CD4-positive, alpha-beta T cell treated with Interleukin-6 at 100 ng/mL for 8 hours (primary cell): ENCODE data around the gene TOMM40L.
A peak's percentile ranks its signal among the peaks of the same experiment; 100 is the strongest.
"Not testable (repeated sequence)": the region's sequence is repeated elsewhere in the genome, so short reads cannot be mapped to it uniquely, and the experiment has no call there.

ENCODE experiments used
- DNase-seq: peaks from one replicate; pipeline ENCODE4 v3.0.0-alpha.2; 2020; ENCODE audit warnings: mixed read lengths, low spot score

The TOMM40L gene

DNA sequence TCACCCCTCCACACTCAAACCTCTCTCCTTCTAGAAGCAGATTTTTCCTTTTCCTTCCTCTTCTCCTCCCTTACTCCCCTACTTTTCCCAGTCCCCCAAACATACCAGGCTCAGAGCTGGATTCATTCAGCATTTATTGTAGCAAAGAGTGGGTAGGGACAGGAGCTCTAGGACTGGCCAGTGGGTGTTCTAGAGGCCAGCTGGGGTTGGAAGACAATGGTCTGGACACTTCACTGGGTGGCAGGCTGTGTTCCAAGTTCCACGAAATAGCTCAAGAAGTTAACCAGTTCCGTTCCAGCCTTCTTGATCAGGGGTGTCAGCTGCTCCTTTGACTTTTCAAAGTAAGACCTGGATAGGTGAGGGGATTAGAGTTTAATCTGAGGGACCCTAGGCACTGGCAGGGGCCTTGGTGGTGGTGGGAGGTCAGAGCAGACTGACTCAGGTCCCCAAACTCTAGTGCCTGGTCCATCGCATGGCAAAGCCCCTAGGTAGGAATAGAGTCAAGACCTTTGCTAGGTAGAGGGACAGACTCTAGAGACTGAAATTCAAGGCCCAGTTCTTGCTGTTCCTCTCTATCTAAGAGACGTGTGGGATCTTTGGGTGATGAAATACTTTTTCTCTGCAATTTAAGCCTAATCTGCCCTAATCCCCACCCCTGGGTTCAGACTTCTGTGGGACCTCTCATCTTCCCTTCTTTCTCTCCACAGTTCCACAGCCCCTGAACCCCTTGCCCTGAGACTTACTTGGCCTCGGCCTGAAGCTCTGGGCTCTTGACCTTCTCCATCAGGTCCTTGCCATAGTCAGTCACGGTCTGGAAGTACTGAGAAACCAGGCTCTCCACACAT lies 3.5 kb upstream of the TOMM40L start:
- no peak for DNase-seq

DNA sequence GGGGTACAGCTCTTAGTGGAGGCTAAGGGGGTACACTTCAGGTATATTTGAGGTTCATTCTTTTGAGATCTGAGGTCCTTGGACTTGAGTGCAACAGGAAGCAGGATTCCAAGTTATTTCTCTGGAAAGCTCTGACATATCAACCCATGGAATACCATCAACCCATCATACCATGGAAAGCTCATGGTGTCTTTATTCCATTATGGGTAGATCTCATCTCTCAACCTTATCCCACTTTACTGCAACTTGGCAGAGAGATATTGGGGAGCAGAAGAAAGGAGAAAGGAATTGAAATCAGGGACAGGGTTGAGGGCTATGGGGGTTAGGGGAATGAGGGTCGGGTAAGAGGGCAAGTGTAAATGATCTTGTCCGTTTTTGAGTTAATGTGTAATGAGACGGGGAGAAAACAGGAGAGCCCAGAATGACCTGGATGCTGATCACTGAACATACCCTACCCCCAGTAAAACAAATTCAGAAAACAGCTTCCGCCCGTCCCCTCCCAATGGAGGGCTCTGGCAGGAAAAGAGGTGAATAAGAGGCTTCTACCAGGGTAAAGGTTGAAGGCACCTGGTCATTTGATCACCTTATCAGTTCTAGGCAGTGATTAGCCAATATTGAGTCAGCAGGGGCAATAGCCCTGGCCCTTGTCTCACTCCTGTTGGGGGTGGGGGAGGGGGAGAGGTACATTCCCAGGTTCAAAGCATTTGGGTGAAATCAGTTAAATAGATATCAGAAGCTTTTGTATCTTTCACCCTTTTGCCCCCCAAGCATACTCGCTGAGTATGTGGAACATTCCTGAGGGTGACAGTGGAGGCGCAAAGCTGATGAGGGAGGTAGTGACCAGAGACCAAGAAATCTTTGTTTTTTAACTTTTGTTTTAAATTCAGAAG lies 1.8 kb upstream of the TOMM40L start:
- no peak for DNase-seq

DNA sequence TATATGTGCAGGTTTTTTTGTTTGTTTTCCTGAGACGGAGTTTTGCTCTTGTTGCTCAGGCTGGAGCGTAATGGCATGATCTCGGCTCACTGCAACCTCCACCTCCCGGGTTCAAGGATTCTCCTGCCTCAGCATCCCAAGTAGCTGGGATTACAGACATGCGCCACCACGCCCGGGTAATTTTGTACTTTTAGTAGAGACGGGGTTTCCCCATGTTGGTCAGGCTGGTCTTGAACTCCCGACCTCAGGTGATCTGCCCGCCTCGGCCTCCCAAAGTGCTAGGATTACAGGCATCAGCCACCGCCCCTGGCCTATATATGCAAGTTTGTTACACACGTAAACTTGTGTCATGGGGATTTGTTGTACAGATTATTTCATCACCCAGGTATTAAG lies 1.2 kb upstream of the TOMM40L start:
- not testable (repeated sequence) for DNase-seq

DNA sequence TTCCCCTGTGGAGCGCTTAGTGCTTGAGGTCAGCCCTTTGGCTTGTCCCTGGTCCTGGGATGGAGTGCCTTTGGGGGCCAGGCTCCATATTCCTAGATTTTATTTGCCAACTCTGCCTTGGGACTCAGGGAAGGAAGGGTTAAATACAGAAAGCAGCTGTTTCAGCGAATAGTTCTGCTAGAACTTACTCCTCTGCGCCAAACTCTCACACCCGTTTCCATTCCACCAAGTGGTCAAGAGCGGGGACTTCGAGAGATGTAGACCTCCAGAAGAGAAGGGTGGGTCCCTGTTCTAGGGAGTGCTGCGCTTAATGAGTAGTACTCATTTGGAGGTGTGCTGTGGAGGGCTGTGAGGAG lies 704 bp upstream of the TOMM40L start:
- DNase-seq, result no peak

DNA sequence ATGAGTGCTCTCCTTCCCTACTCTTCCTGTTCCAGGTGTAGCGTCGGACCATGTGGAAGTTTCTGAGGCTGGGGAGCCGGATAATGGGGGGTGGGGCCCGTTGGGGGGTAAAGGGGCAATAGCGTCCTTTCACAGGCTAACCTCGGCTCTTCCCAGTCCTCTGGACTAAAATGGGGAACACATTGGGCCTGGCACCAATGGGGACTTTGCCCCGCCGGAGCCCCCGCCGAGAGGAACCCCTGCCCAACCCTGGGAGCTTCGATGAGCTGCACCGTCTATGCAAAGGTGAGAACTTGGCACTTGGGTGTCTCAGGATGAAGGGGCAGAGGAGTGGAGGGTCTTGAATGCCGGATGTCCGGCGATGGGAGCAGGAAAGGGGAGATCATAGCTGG lies 456 bp downstream of the TOMM40L start:
- DNase-seq, result no peak

DNA sequence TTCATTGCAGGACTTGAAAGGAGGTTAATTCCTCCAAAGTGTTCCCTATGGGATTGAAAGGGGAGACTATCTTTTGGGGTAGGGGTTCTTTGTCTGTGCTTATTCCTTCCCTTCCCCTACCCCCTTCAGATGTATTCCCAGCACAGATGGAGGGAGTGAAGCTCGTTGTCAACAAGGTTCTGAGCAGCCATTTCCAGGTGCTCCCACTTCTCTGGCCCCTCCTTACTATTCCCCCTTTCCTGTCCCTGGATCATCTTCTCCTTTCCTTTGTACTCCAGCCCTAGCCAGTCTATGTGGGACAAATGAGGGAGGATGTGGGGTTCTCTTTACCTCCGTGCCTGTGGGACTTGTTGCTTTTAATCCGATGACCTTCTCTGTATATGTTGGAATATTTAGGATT lies 899 bp downstream of the TOMM40L start:
- no peak for DNase-seq

DNA sequence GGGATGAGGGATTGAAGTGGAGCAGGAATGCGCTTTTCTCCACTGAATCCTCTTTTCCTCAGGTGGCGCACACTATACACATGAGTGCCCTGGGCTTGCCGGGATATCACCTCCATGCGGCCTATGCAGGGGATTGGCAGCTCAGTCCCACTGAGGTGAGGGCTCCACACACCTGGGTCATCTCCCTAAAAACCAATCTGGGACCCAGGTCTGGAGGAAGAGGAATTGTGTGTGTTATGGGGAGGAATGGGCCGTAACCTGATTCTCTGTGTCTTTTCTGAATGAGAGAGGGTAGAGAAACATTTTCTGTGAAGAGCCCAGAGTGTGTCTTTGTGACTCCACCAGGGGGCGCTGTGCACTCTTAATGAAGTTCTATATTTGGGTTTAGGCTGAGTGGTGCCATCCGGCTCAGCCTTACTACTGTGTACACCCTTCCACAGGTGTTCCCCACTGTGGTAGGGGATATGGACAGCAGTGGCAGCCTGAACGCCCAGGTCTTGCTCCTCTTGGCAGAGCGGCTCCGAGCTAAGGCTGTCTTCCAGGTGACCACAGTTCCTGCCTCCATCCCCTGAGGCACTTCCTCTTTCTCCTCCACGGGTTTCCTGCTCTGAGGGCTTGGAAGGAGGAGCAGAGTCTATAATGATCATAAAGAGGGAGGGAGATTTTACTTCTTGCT lies 1.5 kb downstream of the TOMM40L start:
- DNase-seq, result peak; percentile 85

DNA sequence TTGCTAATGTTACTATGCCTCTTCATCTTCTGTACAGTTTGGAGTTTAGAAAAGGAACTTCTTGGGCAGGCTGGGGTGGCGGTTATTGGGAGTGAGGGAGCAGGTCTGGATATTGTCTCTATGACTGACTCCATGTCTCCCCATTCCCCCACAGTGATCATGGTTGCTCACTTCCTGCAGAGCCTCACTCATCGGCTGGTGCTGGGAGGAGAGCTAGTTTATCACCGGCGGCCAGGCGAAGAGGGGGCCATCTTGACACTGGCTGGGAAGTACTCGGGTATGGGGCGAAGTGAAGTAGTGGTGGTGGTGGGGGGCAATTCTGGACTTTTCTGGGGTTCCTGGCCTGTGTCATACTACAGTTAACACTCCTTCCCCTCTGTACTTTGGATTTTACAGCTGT lies 2.2 kb downstream of the TOMM40L start:
- DNase-seq, result no peak

DNA sequence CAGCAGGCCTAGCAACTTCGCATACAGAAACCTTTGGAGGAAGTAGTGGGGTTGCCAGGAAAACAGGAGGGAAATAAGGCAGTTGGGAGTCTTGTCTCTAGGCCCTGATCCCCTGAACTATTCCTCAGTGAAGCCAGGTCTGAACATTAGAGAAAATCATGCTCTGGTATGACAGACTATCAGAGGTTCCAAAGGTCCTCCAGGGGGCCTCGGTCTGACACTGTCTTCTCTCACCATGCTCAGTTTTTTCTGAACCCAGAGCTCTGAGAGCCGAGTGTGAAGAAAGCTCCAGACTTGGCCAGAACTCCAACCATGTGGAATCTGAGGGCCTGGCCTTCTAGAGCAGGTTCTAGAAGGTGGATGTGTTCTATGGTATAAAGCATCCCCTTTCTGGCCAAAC lies 4.0 kb downstream of the TOMM40L start:
- no peak for DNase-seq

DNA sequence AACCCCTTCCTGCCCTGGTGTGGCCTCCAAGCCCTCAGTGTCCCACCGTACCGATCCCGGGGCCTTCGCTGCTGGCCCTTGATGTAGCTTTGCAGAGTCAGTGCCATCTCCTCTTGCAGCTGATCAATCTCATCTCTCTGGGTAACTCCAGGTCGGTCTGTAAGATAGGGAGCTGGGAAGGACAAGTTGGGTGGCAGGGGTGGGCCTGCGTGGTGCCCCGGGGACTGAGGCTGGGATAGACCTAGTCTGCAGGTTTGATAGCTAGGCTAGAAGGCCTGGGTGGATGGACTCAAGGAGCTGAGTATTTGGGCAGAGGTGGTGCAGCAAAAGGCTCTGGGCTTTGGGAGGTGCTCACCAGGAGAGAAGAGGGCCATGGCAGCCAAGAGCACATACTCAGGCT lies 4.9 kb downstream of the TOMM40L start:
- no peak for DNase-seq

DNA sequence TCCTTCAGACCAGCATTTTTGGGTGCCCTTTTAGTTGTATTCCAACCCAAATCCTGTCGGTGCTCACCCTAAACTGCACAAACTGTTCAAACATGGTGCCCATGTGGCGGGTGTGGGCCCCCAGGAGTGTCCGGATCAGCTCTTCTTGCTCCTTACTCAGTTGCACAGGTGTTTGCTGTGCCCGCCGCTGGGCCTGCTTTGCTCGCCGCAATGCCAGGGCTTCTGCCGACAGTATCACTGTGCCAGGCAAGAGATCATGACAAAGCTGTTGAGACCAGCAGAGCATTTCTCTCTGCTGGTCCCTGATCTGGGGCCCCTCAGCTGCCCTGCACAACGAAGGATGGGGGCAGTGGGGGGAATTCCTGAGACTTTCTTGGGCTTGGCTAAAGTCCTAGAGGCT lies 7.2 kb downstream of the TOMM40L start:
- DNase-seq, result no peak

DNA sequence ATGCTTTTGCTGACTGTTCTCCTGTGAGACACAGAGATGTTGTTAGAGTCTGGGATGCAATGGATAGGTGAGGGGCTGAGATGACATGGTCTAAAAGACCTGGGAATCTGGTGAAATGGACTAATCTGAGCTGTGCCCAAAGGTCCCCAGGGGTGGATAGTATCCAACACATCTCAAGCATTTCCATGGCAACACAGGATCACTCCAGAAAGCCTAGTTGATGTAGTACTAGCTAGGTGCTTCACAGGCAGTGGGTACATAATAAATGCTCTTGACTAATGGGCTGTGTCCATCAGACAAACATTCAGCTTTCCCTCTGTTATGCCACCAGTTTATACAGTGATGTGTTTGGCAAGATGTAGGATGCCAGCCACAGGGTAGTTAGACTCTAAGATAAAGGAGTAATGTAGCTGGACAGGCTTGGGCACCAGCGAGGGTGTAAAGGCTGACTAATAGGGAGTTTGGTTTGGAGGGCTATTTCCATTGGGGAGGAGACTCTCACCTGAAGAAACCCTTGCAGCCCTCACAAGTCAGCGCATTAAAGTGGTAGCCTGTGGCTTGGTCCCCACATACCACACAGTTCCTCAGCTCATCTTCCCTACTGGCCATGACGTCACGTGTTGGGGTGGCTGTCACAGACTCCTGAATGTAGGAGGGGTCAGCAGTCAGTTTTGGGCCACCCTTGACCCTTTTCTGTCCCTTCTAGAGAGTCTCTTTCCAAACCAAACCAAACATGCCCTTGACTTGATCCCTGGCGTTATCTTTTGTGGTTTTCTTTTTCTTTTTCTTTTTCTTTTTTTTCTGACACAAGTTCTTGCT lies 10.3 kb downstream of the TOMM40L start:
- no peak for DNase-seq

DNA sequence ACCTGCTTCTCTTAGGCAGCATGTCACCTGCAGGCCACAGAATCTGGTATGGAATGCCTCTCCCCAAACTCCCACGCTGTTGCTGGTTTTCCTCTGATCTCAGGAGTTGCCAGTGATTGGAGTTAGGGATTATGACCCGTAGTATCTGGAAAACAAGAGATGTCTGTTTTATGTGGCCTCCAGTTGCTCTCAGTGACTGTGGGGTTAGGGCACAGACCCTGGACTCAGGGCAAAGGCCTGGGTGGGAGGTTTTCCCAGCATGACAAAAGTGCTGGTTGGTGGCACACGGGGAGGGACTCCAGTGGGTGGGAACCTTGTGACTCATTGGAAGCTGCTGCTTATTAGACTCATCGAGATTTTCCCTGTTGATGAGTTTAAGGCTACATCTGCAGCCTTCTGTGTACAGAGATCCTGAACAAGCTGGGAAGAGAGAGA lies 12.2 kb downstream of the TOMM40L start, which contains the start of gene NR1I3:
NR1I3 (minus strand) TSS at position 165 of the 435 bp plus-strand sequence. CDS start 1,638 bp downstream, outside the sequence.
- no peak for DNase-seq

DNA sequence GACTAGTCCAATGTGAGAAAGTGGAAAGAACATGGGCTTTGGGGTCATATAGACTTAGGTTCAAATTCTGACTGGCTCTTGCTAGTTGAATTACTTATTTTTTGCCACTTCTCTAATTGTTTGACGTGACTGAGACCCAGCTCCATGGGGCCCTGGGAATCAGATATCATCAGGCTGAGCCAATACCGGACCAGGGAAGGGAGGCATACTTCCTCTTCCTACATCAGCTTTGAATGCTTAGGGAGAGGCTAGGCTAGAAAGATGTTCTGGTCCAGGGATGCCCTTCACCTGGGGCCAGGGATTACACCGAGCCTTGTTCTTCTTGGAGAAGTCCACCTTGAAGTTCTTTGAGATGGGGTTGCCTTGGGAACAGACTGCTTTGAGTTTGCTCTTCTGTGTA lies 15.8 kb downstream of the TOMM40L start:
- no peak for DNase-seq

DNA sequence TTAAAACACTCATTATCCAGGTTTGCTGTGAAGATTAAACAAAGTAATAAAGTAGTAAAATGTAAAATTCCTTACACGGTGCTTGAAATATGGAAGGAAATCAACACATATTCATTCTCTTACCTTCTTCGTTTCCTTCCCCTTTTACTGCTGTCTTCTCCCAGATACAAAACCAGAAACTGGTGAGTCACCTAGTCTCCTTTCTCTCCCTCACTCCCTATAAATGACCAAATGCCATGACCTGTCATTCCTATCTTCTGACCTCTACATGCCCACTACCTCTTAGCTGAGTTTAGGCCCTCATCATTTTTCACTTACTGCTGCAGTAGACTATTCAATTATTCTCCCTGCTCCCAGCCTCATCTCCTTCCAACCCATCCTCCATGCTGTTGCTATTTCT lies 16.5 kb downstream of the TOMM40L start:
- DNase-seq, result no peak

DNA sequence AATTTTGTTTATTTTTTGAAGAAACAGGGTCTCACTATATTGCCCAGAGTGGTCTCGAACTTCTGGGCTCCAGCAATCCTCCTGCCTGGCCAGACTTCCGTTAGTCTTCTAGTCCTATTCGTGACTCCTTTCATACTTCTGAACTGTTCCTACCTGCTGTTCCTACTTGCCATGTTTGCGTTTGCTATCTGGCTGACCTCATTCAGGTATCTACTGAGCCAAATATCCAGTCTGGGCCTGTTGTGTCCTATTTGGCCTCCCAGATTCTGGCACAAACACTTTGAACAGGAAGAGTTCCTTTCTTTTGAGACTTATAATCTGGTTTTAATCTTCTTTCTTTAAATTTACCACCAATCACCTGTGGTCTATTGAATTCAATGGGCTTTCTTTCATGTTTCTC lies 19.0 kb downstream of the TOMM40L start:
- no peak for DNase-seq

DNA sequence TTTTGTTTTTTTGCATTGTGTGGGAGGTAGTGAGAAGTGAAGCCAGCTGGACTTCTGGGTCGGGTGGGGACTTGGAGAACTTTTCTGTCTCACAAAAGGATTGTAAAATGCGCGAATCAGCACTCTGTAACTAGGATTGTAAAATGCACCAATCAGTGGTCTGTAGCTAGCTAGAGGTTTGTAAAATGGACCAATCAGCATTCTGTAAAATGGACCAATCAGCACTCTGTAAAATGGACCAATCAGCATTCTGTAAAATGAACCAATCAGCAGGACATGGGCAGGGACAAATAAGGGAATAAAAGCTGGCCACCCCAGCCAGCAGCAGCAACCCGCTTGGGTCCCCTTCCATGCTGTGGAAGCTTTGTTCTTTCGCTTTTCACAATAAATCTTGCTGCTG lies 24.2 kb downstream of the TOMM40L start:
- DNase-seq, result not testable (repeated sequence)

DNA sequence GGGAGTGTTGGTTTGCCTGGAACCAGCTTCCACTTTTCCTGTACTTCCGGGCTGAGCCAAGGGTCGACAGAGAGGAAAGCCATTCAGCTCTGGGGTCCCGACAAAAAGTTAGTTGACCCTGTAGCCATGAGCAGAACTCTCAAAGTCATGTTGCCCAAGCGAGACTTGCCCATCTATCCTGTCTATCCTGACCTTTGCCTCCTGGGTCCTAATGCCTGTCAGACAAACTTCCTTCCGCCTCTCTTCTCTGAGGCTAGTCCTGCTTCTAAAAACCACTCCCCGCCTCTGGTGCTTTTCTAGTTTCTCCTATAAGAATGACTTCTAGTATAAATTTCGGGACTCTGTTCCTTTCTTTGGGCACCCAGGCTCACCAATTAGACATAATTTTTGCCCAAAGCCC lies 25.0 kb downstream of the TOMM40L start:
- no peak for DNase-seq

DNA sequence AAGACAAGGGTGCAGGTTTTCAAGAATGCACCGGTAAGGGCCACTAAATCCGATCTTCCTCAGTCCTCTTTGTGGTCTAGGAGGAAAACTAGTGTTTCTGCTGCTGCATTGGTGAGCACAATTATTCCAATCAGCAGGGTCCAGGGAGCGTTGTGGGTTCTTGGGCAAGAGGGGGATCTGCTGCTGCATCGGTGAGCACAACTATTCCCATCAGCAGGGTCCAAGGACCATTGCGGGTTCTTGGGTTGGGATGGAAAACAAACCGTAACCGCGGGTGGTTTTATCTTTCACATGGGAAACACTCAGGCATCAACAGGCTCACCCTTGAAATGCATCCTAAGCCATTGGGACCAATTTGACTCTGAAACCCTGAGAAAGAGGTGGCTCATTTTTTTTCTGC lies 25.7 kb downstream of the TOMM40L start:
- DNase-seq, result no peak

DNA sequence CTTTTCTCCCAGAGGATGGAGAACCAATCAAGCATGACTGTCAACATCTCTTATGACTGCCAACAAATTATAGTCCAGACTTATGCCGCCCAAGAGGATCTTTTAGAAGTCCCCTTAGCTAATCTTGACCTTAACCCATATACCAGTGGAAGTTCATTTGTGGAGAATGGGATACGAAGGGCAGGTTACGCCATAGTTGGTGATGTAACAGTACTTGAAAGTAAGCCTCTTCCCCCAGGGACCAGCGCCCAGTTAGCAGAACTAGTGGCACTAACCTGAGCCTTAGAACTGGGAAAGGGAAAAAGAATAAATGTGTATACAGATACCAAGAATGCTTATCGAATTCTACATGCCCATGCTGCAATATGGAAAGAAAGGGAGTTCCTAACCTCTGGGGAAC lies 29.4 kb downstream of the TOMM40L start:
- not testable (repeated sequence) for DNase-seq

DNA sequence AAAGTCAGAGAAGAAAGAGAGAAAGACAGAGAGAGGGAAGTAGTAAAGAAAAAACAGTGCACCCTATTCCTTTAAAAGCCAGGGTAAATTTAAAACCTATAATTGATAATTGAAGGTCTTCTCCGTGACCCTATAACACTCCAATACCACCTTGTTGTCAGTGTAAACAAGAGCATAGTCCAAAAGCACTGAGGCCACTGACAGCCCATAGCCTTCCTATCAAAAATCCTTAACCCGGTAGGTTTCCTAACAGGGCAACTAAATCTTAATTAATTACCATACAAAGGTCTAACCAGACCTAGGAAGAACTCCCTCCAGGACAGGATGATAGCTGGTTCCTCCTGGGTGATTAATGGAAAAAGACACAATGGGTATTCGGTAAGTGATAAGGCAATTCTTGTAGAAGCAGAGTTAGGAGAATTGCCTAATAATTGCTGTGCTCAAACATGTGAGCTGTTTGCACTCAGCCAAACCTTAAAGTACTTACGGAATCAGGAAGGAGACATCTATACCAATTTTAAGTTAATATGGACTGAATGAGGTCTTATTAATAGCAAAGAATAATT lies 30.2 kb downstream of the TOMM40L start:
- not testable (repeated sequence) for DNase-seq
